Endothelial cell of hepatic sinusoid (primary cell): ENCODE measurements around the gene TBX5.

Source experiments
- in situ Hi-C: cut with HindIII; loops from 2 replicates; pipeline ENCODE4 v1.10.0; 2017; ENCODE audit warnings: low sequenced_read_pairs

TBX5 gene

GRCh38 chr12:114335607-114336006, 70.3 kb downstream of the TBX5 start:
- in situ Hi-C loops, result no loop called here

DNA sequence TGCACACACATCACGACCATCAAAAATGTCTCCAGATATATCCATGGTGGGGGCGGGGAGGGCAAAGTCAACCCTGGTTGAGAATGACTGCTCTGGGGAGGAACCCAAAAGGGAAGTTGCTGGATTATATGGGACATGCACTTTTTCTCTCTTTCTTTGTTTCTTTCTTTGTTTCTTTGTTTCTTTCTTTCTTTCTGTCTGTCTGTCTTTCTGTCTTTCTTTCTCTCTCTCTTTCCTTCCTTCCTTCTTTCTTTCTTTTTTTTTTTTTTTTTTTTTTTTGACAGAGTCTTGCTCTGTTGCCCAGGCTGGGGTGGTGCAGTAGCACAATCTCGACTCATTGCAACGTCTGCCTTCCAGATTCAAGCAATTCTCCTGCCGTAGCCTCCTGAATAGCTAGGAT, 71.5 kb downstream of the TBX5 start:
- in situ Hi-C loops, result no loop called here

GRCh38 chr12:114328292-114328691, 77.7 kb downstream of the TBX5 start:
- in situ Hi-C loops, result no loop called here

DNA sequence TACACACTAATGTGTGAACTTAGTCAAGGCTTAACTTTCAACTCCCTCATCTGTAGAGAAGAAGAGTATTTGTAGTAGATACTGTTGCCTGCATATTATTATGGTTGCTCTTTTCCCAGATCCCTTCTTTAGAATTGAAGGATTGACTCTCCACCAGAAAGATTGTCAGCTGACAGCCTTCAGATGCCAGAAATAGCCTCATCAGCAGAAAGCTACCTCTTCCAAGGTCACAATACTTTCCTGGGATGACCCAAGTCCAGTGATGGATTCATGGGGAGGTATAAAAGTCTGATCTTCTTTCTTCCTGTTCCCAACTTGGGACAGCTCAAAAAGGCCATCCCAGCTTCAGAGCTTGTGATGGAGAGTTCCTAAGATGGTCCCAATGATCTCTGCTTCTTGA, 78.2 kb downstream of the TBX5 start:
- in situ Hi-C loops, result no loop called here

DNA sequence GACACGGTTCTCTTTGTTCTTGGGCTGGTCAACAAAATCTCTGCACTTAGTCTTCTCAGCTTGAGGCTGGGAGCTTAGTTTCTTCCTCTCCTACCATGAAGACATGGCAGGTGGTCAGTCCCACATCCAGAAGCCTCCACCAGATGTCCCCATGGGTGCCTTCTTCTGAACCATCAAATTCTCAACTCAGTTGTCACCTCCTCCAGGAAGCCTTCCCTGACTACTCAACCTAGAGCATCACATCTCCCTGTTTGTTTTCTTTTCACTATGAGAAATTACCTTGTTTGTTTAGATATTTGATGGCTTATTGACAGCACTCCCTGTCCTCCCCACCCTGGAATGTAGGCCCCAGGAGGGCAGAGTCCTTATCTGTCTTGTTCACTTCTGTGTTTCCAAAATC, 84.4 kb downstream of the TBX5 start:
- in situ Hi-C loops, result no loop called here

DNA sequence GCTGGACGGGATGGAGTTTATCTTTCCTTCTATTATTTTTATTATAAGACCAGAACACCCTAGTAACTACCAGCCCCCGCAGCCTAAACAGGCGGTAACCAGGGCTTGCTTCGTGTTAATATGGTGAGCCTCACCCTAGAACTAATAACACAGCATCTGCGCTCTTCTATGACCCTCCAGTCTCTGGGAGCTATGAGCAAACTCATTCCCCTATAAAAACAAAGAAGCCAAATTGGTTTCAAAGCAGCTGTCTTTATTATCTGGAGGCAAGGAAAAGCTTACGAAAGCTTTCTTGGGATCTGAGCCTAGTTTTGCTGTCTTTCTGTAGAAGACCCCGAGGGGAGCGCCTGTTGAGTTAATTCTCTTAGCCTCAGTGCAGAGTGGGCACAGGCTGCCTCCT, 85.0 kb downstream of the TBX5 start:
- in situ Hi-C loops, result no loop called here

DNA sequence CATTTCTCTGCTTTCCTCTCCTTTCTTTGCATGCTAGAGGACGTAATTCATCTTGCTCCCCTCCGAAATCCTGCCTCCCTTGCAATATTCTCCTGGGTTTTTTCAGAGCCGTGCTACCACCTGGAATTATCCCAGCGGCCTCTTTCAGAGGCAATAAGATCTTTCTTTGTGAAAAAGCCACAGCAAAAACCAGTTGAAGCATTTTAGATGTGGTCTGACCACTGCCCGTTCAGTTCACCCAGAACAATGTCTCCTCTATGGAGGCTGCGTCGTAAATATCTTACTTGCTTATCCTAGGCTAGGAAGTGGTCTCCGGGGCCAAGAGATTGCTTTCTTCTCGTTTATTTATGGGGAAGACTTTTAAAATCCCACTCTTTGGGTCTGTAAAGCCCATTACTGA, 85.8 kb downstream of the TBX5 start:
- in situ Hi-C loops, result no loop called here

DNA sequence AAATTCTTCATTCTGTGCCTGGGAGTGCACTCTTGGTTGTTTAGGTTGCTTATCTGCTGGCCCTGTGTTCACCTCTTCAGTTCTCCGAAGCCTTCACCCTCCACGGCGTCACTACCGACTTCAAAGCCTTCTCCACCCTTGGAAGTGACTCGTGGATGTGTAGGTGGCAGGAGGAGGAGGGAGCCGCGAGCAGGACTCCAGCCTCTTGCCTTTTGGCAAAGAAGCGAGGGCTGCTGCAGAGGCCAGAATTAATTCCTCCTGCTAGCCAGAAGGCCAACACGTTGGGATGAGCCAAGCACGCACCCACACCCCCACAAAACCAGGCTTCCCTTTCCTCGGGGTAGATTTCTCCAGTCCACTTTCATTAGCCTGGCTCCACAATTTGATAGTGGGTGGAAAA, 86.5 kb downstream of the TBX5 start:
- in situ Hi-C loops, result no loop called here

DNA sequence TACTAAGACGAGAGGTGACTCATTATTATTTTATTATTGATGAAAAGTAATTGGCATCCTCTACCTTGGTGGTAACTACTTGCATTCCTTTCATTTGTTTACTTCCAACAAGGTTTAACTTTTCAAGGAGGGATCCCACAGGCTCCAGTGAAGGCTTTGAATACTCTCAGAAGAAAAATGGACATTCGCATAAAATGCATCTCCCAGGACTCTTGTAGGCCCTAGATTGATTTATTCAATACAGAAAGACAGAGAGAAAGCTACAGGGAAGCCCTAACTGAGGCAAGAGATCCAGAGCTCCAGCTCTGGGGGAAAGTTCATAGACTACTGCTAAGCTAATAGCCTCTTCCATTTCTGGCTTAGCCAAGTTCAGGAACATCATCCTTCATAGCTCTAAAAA, 87.0 kb downstream of the TBX5 start:
- in situ Hi-C loops, result no loop called here

- in situ Hi-C loops, result no loop called here
These were observed 89.9 kb downstream of the TBX5 start for GRCh38 chr12:114316076-114316475.

DNA sequence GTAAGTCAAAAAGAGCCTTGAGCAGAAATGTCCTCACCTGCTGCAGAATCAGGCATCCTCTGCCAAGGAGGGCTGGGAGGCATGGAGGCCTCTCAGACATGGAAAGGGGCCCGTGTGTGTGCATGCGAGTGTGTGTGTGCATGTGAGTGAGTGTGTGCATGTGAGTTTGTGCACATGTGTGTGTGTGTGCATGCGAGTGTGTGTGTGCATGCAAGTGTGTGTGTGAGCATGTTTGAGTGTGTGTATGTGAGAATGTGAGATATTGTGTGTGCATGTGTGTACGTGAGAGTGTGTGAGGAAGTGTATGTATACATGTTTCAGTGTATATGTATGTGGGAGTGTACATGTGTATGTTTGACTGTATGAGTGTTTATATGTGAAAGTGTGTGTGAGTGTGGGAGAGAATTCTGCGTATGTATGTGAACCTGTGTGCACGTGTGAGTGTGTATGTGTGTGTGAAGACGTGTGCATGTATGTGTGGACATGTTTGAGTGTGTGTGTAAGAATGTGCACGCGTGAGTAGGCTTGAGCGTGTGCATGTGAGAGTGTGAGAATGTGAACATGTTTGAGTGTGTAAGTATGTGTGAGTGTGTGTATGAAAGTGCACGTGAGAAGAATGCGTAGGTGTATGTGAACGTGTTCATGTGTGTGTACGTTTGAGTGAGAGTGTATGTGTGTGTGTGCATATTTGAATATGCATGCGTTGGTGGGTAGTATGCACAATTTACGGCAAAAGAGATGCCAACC, 90.8 kb downstream of the TBX5 start:
- in situ Hi-C loops, result no loop called here

DNA sequence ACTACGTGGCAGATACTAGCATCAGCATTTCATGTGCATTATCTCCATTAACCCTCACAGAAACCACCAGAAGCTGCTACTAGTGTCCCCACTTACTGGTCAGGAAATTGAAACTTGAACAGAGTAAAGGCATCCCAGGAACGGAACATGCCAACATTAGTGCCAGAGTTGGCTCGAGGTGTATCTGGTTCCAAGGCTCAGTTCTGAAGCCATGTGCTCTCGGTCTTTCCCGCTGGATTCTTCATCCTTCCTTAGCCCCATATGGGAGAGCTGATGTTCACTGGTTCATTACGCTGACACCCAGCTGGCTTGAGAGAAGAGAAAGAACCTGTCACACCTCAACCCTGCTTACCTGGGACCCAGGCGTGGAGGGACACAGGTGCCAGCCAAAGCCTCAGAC, 91.5 kb downstream of the TBX5 start:
- in situ Hi-C loops, result no loop called here

DNA sequence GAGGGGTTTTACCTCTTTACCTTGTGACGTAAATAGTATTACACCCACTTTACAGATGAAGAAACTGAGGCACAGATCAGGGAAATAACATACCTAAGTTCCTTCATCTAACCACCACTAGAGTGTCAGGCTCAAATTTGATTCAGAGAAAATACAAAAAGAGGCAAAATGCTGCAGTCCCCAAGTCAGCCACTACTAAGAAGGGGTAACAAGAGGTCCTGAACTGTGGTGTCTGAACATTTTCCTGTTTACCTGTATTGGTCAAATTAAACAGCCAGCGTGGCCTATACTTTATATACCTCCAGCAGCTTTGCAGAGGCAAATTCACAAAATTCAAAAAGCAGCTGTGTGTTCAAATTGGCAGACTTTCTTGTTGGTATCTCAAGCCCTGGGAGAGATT, 92.0 kb downstream of the TBX5 start:
- in situ Hi-C loops, result no loop called here

DNA sequence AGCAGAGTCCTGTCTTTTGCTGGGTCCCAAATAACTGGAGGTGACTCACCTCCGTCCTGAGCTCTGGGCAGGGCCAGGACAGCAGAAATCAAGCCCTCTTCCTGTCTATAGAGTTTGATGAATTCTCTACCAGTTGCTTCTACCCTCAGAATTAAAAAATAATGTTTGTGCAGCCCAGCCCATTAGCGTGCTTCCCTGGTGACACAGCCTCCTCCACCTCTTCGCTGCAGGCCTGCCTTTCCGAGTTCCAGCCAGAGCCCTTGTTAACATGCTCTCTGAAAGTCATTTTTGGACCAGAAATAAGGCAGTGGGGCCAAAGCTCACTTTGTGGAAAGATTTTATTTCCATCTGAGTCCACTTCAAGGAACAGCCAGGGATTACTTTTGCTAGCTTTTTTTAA, 94.0 kb downstream of the TBX5 start:
- in situ Hi-C loops, result no loop called here

- in situ Hi-C loops, result no loop called here
These were observed 99.3 kb downstream of the TBX5 start for GRCh38 chr12:114306646-114307045.

DNA sequence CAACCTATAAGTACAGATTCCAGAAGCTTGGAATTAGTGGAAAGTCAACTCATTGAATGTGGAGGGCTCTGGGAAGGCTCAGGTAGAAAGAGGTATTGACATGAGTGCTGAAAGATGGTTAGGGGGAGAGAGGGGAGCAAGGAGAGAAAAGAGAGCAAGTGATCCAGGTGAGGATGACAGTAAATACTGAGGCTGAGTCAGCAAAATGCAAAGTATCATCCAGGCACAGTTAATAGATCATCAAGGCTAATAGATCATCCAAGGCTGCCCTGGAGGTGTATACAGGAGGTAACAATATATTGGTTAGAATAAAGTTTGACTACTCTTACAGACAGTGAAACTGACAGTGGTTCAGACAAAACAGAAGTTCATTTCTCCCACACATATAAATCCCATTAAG, 100.5 kb downstream of the TBX5 start:
- in situ Hi-C loops, result no loop called here
